HepG2 (cell line): ENCODE measurements around the gene SAMD10. TPM values are rescaled to one million over a fixed set of nuclear protein-coding genes. Genes with fewer than 3 reads are reported as not detected.

Experiments used
- CAMTA2 ChIP-seq: sonication (generic); formaldehyde crosslinking; IDR thresholded peaks from 2 replicates; pipeline ENCODE4 v1.4.0; 2020; ENCODE audit warnings: mild to moderate bottlenecking, missing genetic modification reagents, borderline replicate concordance
- FOSL2 ChIP-seq: sonication (generic); formaldehyde crosslinking; IDR thresholded peaks from 2 replicates; pipeline ENCODE4 v1.4.0; 2020; ENCODE audit warnings: missing genetic modification reagents
- FUBP1 ChIP-seq: sonication (generic); formaldehyde crosslinking; IDR thresholded peaks from 2 replicates; pipeline ENCODE4 v1.5.1; 2020; ENCODE audit warnings: missing genetic modification reagents, mild to moderate bottlenecking, borderline replicate concordance
- HDAC2 ChIP-seq: sonication (generic); formaldehyde crosslinking; IDR thresholded peaks from 2 replicates; pipeline ENCODE4 v1.4.0; 2020; ENCODE audit warnings: missing genetic modification reagents
- JUN ChIP-seq: sonication (generic); formaldehyde crosslinking; IDR thresholded peaks from 2 replicates; pipeline ENCODE4 v1.4.0; 2020; ENCODE audit warnings: mild to moderate bottlenecking, missing genetic modification reagents
- KLF13 ChIP-seq: sonication (generic); formaldehyde crosslinking; IDR thresholded peaks from 2 replicates; pipeline ENCODE4 v1.4.0; 2020; ENCODE audit warnings: mild to moderate bottlenecking, missing genetic modification reagents
- MBD4 ChIP-seq: IDR thresholded peaks from 2 replicates; pipeline ENCODE4 v1.6.1; 2012; ENCODE audit warnings: low read length, inconsistent platforms, borderline replicate concordance
- NR3C1 ChIP-seq: sonication (generic); formaldehyde crosslinking; IDR thresholded peaks from 2 replicates; pipeline ENCODE4 v1.4.0; 2020; ENCODE audit warnings: missing genetic modification reagents
- POLR2AphosphoS2 ChIP-seq: IDR thresholded peaks from 2 replicates; pipeline ENCODE4 v1.6.1; 2011; ENCODE audit warnings: low read depth, low read length, improper control_type of control experiment
- SMAD3 ChIP-seq: sonication (generic); formaldehyde crosslinking; IDR thresholded peaks from 2 replicates; pipeline ENCODE4 v1.4.0; 2020; ENCODE audit warnings: missing genetic modification reagents
- SP1 ChIP-seq, 2 experiments: fragments of 450-650 bp in 1 of 2; sonication (generic) in 1 of 2; formaldehyde crosslinking in 1 of 2; IDR thresholded peaks; 2 replicates each; pipeline versions ENCODE4 v1.4.0 to v1.6.1; 2016 to 2020; ENCODE audit warnings: missing genetic modification reagents in 1 of 2
- YY1 ChIP-seq: IDR thresholded peaks from 2 replicates; pipeline ENCODE4 v1.6.1; 2011; ENCODE audit warnings: low read length, low read depth, moderate library complexity, mild to moderate bottlenecking; ENCODE audit not compliant: insufficient read depth, insufficient replicate concordance
- ZBTB38 ChIP-seq: sonication (generic); formaldehyde crosslinking; IDR thresholded peaks from 2 replicates; pipeline ENCODE4 v1.5.1; 2020; ENCODE audit warnings: mild to moderate bottlenecking, missing genetic modification reagents
- ZBTB49 ChIP-seq: sonication (generic); formaldehyde crosslinking; IDR thresholded peaks from 2 replicates; pipeline ENCODE4 v1.4.0; 2020; ENCODE audit warnings: missing genetic modification reagents, borderline replicate concordance
- ZHX2 ChIP-seq, 2 experiments: sonication (generic) in 1 of 2; formaldehyde crosslinking in 1 of 2; IDR thresholded peaks; 2 replicates each; pipeline versions ENCODE4 v1.6.1 to v1.9.0; 2014 to 2022; ENCODE audit warnings: antibody characterized with exemption in 1 of 2, borderline replicate concordance in 1 of 2, inconsistent platforms in 1 of 2, low read depth in 1 of 2, missing genetic modification reagents in 1 of 2
- ZNF580 ChIP-seq: IDR thresholded peaks from 2 replicates; pipeline ENCODE4 v1.6.1; 2016; ENCODE audit warnings: low read depth, borderline replicate concordance
- ZNF781 ChIP-seq: sonication (generic); formaldehyde crosslinking; IDR thresholded peaks from 2 replicates; pipeline ENCODE4 v1.5.1; 2020; ENCODE audit warnings: borderline replicate concordance, mild to moderate bottlenecking, missing genetic modification reagents; ENCODE audit errors: not compliant biosample characterization
- polyA plus RNA-seq, 8 experiments: library from polyadenylated mRNA; depleted of rRNA in 3 of 8; stranded (reverse) in 7 of 8; unstranded in 1 of 8; fragments of >200 nt; fragmentation: Illumina TruSeq in 4 of 8; extraction: Trizol in 4 of 8; gene quantifications; 2 replicates each; pipeline versions ENCODE4 v1.2.1 to v1.2.3, GENCODE V29; 2011 to 2016; ENCODE audit warnings: low read depth in 4 of 8, missing spikeins in 1 of 8, mixed read lengths in 1 of 8; ENCODE audit not compliant: insufficient read depth in 1 of 8
- total RNA-seq, 5 experiments: library from RNA; depleted of rRNA; stranded (reverse); fragments of >200 nt; fragmentation: Illumina TruSeq; extraction: Trizol; gene quantifications; 2 replicates each; pipeline ENCODE4 v1.2.3, GENCODE V29; 2016; ENCODE audit warnings: low read depth in 1 of 5

Gene SAMD10
- total and polyA plus RNA-seq, 2 of the 13 experiments (the other 11 are each of a cell fraction or from before 2014, with no cell fraction given) = 6.1 to 11.0 TPM

- no peak for TF ChIP-seq FUBP1 (CRISPR knock-in tag)
- no peak for TF ChIP-seq SMAD3 (CRISPR knock-in tag)
- TF ChIP-seq YY1 = no peak
- no peak for TF ChIP-seq HDAC2 (CRISPR knock-in tag)
- no peak for TF ChIP-seq KLF13 (CRISPR knock-in tag)
- TF ChIP-seq SP1 (IDR thresholded peaks at IDR 0.05) = no peak
- no peak for TF ChIP-seq SP1 (CRISPR knock-in tag; IDR thresholded peaks at IDR 0.05)
- no peak for TF ChIP-seq ZNF580 (CRISPR knock-in tag)
- TF ChIP-seq CAMTA2 (CRISPR knock-in tag) = no peak
- no peak for TF ChIP-seq ZNF781 (CRISPR knock-in tag)
- TF ChIP-seq FOSL2 = no peak
- TF ChIP-seq ZHX2 (IDR thresholded peaks at IDR 0.05; ENCODE audit: low read depth) = no peak
- TF ChIP-seq ZHX2 (CRISPR knock-in tag; IDR thresholded peaks at IDR 0.05; ENCODE audit: borderline replicate concordance) = no peak
- no peak for TF ChIP-seq NR3C1 (CRISPR knock-in tag)
- TF ChIP-seq JUN (CRISPR knock-in tag) = 0 out of 2 replicates have a peak, but pooled peaks have one; percentile 32
- peak; percentile 10; the same call in 1 of the 2 replicates for TF ChIP-seq ZBTB49 (CRISPR knock-in tag)
- TF ChIP-seq POLR2AphosphoS2 = no peak
- peak; percentile 71; the same call in 1 of the 2 replicates for TF ChIP-seq ZBTB38 (CRISPR knock-in tag)
- TF ChIP-seq MBD4 = no peak
These were observed 45.8 kb upstream of the SAMD10 start (continued) for GRCh38 chr20:64025101-64025825.
